Parathyroid adenoma (tissue), 2 donors: Measurements from ENCODE around the gene ENTPD3.

Experiments
- H2AFZ ChIP-seq: fragments of 300-600 bp; sonication (generic); one replicate; pipeline ENCODE4 v1.7.0; 2017; ENCODE audit warnings: antibody characterized with exemption, mild to moderate bottlenecking
- H3K27ac ChIP-seq: fragments of 300-600 bp; sonication (generic); one replicate; pipeline ENCODE4 v1.7.0; 2017
- H3K27me3 ChIP-seq: fragments of 300-600 bp; sonication (generic); one replicate; pipeline ENCODE4 v1.7.0; 2017; ENCODE audit warnings: low read length; ENCODE audit not compliant: control insufficient read depth, insufficient read depth
- H3K36me3 ChIP-seq: fragments of 300-600 bp; sonication (generic); one replicate; pipeline ENCODE4 v1.7.0; 2017; ENCODE audit warnings: low read length; ENCODE audit not compliant: control insufficient read depth, insufficient read depth
- H3K4me1 ChIP-seq: fragments of 300-600 bp; sonication (generic); one replicate; pipeline ENCODE4 v1.7.0; 2017; ENCODE audit warnings: control low read depth
- H3K4me2 ChIP-seq: fragments of 300-600 bp; sonication (generic); one replicate; pipeline ENCODE4 v1.7.0; 2017; ENCODE audit warnings: low read length
- H3K4me3 ChIP-seq: fragments of 300-600 bp; sonication (generic); one replicate; pipeline ENCODE4 v1.7.0; 2017; ENCODE audit warnings: low read depth, low read length
- H3K79me2 ChIP-seq: fragments of 300-600 bp; sonication (generic); one replicate; pipeline ENCODE4 v1.7.0; 2017; ENCODE audit warnings: control low read depth
- H3K9ac ChIP-seq: fragments of 300-600 bp; sonication (generic); one replicate; pipeline ENCODE4 v1.7.0; 2017; ENCODE audit warnings: mild to moderate bottlenecking
- H3K9me3 ChIP-seq: fragments of 300-600 bp; sonication (generic); one replicate; pipeline ENCODE4 v1.7.0; 2017; ENCODE audit warnings: low read length; ENCODE audit not compliant: control insufficient read depth
- TF ChIP-seq, protein P1 (sequence below): fragments of 300-600 bp; sonication (generic); IDR thresholded peaks from one replicate; pipeline ENCODE4 v1.7.0; 2017; ENCODE audit warnings: antibody characterized with exemption, mild to moderate bottlenecking
- donor health status: primary hyperparathyroidism.

ENTPD3 gene

GRCh38 chr3:40437889-40438288 is 50.9 kb downstream of the ENTPD3 start:
- Histone ChIP-seq H3K27me3 (no peaks in the 10 kb centered on the region), H3K79me2 (no peaks in the 10 kb centered on the region), H3K4me1 (no peaks in the 10 kb centered on the region), H3K4me3 (no peak overlapping the region), H3K9ac (no peak overlapping the region), H3K4me2 (no peak overlapping the region), H2AFZ (no peak overlapping the region), H3K9me3 (no peaks in the 10 kb centered on the region), H3K36me3 (no peaks in the 10 kb centered on the region), H3K27ac (no peak overlapping the region)
- TF ChIP-seq, protein P1, sequence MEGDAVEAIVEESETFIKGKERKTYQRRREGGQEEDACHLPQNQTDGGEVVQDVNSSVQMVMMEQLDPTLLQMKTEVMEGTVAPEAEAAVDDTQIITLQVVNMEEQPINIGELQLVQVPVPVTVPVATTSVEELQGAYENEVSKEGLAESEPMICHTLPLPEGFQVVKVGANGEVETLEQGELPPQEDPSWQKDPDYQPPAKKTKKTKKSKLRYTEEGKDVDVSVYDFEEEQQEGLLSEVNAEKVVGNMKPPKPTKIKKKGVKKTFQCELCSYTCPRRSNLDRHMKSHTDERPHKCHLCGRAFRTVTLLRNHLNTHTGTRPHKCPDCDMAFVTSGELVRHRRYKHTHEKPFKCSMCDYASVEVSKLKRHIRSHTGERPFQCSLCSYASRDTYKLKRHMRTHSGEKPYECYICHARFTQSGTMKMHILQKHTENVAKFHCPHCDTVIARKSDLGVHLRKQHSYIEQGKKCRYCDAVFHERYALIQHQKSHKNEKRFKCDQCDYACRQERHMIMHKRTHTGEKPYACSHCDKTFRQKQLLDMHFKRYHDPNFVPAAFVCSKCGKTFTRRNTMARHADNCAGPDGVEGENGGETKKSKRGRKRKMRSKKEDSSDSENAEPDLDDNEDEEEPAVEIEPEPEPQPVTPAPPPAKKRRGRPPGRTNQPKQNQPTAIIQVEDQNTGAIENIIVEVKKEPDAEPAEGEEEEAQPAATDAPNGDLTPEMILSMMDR, result no peak

DNA sequence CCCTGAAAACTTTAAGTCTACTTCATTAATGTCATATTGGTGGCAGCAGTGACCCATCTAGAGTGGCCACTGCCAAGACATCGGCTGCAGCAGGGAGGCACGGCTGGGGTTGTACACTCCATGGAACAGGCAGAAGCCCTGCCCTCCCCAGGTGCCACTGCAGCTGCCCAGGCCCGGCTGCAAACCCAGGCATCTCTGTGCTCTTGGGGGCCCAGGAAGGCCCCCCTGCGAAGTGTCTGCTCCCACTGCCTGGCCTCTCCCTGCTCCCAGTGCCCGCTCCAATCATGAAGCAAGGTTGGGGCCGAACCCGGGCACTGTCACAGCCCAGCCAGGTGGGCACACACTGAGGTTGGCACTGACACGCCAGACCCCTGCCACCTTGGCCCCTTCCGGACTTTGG is 58.1 kb downstream of the ENTPD3 start:
- no peak overlapping the region for H3K27ac ChIP-seq
- H3K4me1 ChIP-seq, result no peaks in the 10 kb centered on the region
- no peaks in the 10 kb centered on the region for H3K9me3 ChIP-seq
- TF ChIP-seq, protein P1, result no peak
- no peak overlapping the region for H3K4me2 ChIP-seq
- H3K4me3 ChIP-seq, result no peak overlapping the region
- no peak overlapping the region for H3K9ac ChIP-seq
- H3K79me2 ChIP-seq, result no peaks in the 10 kb centered on the region
- no peaks in the 10 kb centered on the region for H3K36me3 ChIP-seq
- no peak overlapping the region for H2AFZ ChIP-seq
- H3K27me3 ChIP-seq, result no peaks in the 10 kb centered on the region

- no peaks in the 10 kb centered on the region for H3K27me3 ChIP-seq
- TF ChIP-seq, protein P1, result no peak
- no peaks in the 10 kb centered on the region for H3K9me3 ChIP-seq
Measured at GRCh38 chr3:40445880-40446279, 58.9 kb downstream of the ENTPD3 start.

DNA sequence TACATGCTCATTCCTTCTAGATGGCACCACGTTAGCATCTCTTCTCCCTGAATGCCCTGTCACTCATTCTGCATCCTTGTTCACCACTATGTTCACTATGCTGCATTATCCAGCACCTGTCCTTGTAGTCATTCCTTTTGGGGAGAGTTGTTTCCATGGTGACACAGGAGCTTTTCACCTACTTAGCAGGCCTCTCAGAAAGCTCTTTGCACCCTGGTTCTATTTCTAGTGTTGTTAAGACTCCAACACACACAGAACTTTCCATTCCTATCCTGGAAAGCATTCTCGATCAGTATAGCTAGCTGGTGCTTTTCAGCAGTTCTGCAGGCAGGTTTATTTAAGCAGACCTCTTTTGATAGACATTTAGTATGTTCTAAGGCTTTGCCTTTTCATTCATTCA is 63.5 kb downstream of the ENTPD3 start:
- no peak overlapping the region for H3K4me2 ChIP-seq
- no peaks in the 10 kb centered on the region for H3K36me3 ChIP-seq
- H3K79me2 ChIP-seq, result no peaks in the 10 kb centered on the region
- H3K4me1 ChIP-seq, result peaks cover 8% of the 10 kb centered on the region
- H3K9ac ChIP-seq, result no peak overlapping the region
- no peaks in the 10 kb centered on the region for H3K9me3 ChIP-seq
- no peaks in the 10 kb centered on the region for H3K27me3 ChIP-seq
- TF ChIP-seq, protein P1, result no peak
- H3K4me3 ChIP-seq, result no peak overlapping the region
- H3K27ac ChIP-seq, result no peak overlapping the region
- no peak overlapping the region for H2AFZ ChIP-seq

More at GRCh38 chr3:40445880-40446279, 58.9 kb downstream of the ENTPD3 start:
- no peak overlapping the region for H3K4me2 ChIP-seq
- no peak overlapping the region for H3K9ac ChIP-seq
- H3K4me3 ChIP-seq, result no peak overlapping the region
- no peak overlapping the region for H2AFZ ChIP-seq
- no peaks in the 10 kb centered on the region for H3K36me3 ChIP-seq
- no peaks in the 10 kb centered on the region for H3K4me1 ChIP-seq
- H3K27ac ChIP-seq, result no peak overlapping the region
- no peaks in the 10 kb centered on the region for H3K79me2 ChIP-seq

DNA sequence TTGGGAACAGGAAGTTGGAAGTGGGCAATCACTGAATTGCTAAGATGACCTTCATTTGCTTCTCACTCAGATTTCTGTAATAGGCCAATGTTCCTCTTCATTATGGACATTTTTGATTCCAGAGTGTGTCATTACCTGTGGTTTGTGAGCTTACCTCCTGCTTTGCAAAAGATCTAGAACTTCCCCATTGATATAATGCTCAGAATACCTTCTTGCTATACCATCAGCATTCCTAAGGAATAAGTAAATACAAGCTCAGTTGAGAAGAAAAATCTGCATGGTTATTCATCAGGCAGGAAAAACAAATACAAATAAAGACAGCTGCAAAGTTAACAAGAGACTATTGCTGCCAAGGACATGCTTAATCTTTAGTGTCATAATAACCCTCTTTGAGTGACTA is 64.6 kb downstream of the ENTPD3 start:
- no peak overlapping the region for H3K9ac ChIP-seq
- H2AFZ ChIP-seq, result peak overlapping the region; percentile 97
- no peaks in the 10 kb centered on the region for H3K27me3 ChIP-seq

More for the DNA sequence above, 64.6 kb downstream of the ENTPD3 start:
- TF ChIP-seq, protein P1, result no peak
- Histone ChIP-seq H3K9me3 (no peaks in the 10 kb centered on the region), H3K4me3 (no peak overlapping the region), H3K79me2 (no peaks in the 10 kb centered on the region), H3K4me2 (no peak overlapping the region), H3K4me1 (peaks cover 8% of the 10 kb centered on the region), H3K27ac (no peak overlapping the region), H3K36me3 (no peaks in the 10 kb centered on the region)
